GM19025 (cell line): ENCODE data around the gene CAPN3.

Experiments used
- ATAC-seq: cut with Tn5 transposase; IDR thresholded peaks from one replicate; pipeline ENCODE4 v1.9.1; 2021; ENCODE audit warnings: mild to moderate bottlenecking, low read depth, moderate library complexity; ENCODE audit not compliant: unreplicated experiment

The CAPN3 gene

GRCh38 chr15:42355291-42355690, 4.0 kb upstream of the CAPN3 start:
- no peak for ATAC-seq

DNA sequence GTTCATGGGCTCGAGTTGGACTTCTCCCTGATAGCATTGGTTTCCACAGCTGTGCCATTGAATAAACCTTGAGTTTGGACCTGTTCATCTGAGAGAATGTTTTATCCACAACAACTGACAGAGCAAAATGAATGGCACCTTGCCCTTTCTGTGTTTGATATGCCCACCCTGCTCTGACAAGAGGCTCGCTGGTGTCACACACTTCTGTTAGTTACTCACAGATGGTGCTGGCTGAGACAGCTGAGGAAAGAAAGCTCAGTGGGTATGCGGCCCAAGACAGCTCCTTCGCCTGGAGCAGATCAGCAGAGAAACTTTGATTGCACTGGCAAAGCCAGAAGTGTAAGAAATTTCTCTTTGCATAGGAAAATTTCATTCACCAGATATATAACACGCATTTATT, 2.5 kb upstream of the CAPN3 start:
- ATAC-seq = no peak

- no peak for ATAC-seq
Observed at GRCh38 chr15:42358141-42358540, 1.2 kb upstream of the CAPN3 start.

GRCh38 chr15:42359985-42360384, 684 bp downstream of the CAPN3 start:
- ATAC-seq = no peak

- no peak for ATAC-seq
Observed at GRCh38 chr15:42360535-42361112, 1.3 kb downstream of the CAPN3 start.

- ATAC-seq = no peak
Observed at GRCh38 chr15:42363487-42363886, 4.2 kb downstream of the CAPN3 start.

DNA sequence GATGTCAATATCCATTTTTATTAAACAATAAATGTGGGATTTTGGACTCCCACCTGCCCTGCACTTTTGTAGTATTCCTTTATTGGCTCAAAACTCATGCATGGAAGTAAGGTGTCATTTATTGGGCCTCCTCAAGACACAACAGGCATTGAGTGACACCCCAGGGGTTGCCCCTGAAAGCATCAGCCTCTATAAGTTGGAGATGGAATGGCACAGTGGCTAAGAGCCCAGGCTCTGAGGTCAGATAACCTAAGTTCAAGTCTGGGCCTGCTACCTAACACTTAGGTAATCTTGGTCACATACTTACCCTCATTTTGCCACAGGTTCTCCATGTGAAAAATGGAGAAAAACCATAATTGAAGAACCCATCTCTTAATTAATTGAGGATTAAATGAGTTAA, 4.6 kb downstream of the CAPN3 start:
- ATAC-seq = no peak

GRCh38 chr15:42364529-42364928, 5.2 kb downstream of the CAPN3 start:
- ATAC-seq = no peak

GRCh38 chr15:42365921-42366550, 6.7 kb downstream of the CAPN3 start:
- no peak for ATAC-seq

GRCh38 chr15:42367041-42367440, 7.7 kb downstream of the CAPN3 start:
- ATAC-seq = no peak

GRCh38 chr15:42368096-42368495, 8.8 kb downstream of the CAPN3 start:
- ATAC-seq = no peak

- ATAC-seq = no peak
Observed at GRCh38 chr15:42371096-42371495, 11.8 kb downstream of the CAPN3 start.

DNA sequence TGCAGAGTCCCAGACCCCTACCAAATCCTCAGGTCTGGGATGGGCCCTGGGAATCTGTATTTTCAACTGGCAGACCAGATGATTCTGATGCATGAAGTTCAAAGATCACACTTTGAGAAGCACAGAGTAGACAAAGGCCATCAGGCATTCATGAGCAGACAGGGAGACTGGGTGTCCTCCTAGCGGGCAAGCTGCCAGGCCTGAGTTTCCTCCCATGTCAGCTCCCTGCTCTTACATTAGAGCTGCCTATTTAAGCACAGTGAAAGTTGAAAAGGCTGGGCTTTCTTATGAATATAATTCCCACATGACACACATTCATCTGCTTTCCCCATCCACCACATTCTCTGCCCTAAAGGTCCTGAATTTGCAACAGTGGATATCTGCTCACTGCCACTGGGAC, 14.0 kb downstream of the CAPN3 start:
- no peak for ATAC-seq

- ATAC-seq = no peak
Observed at GRCh38 chr15:42373936-42374335, 14.6 kb downstream of the CAPN3 start.

- ATAC-seq = no peak
Observed at GRCh38 chr15:42374810-42375209, 15.5 kb downstream of the CAPN3 start.

- no peak for ATAC-seq
Observed at GRCh38 chr15:42375252-42375651, 16.0 kb downstream of the CAPN3 start.

- ATAC-seq = no peak
Observed at GRCh38 chr15:42375941-42376340, 16.6 kb downstream of the CAPN3 start.

DNA sequence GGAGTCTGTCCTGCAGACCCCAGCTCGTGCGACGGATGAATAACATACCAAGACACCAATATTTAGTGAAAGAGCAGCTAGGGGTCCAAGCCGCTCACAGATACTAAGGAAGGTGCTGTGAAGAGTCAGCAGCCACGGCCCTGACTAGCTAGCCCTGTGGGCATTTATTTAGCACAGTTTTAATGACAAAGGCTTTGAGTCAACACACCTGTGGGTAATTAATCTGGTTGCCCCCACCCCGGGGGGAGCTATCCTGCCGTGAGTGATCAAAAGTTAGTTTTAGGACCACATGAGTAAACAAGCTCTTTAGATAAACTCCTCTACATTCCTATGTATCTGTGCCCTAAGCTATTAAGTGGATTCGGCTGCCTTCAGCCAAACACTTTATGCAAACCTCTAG, 18.7 kb downstream of the CAPN3 start:
- no peak for ATAC-seq

GRCh38 chr15:42384597-42384996, 25.3 kb downstream of the CAPN3 start:
- no peak for ATAC-seq

GRCh38 chr15:42385206-42385979, 26.1 kb downstream of the CAPN3 start:
- ATAC-seq = no peak

- no peak for ATAC-seq
Observed at GRCh38 chr15:42385980-42386700, 26.8 kb downstream of the CAPN3 start.
